CD4-positive, alpha-beta T cell treated with Interleukin-21 for 1 hour (primary cell): ENCODE results near the gene YPEL5.
"Not testable (repeated sequence)": the region's sequence is repeated elsewhere in the genome, so short reads cannot be mapped to it uniquely, and the experiment has no call there.

Experiments used
- DNase-seq: peaks from one replicate; pipeline ENCODE4 v3.0.0-alpha.2; 2020

Gene YPEL5

DNA sequence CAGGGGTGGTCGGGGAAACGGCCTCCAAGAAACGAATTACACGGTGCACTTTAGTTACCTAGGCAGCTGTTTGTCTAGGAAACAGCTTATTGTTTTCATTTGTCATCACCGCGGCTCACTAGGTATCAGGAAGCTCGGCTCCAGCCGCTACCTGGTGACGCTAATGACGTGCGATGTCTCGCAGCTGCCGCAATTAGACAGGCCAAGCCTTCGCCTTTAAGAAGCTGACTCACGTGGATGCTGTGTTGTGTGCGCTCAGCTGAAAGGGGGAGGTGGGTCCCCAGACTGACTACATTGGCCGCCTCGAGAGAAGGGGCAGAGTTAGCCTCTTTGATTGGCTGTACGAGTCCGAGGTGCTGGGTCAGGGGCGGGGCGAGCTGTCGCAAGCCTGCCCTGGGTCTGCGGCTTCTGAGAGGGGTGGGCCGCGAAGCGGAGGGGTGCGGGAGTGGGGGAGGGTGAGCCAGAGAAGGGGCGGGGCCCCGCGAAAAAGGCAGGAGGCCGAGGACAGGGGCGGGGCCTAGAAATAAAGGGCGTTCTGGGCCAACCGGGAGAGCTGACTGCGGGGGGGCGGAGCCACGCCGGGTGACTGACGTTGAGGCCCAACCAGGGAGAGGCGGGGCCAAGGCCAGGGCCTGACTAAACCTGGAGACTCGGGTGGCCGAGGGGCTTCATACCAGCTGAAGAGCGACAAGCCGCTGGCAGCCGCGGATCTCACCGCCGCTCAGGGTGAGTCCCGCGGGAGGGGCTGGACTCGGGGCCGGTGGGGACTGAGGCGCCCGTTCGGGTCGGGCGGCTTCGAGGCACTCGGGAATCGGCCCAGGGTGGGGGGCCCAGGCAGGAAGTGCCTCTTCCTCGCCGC is at the start of gene YPEL5:
Gene YPEL5, plus strand, starts transcription at position 671 of the 859 bp plus-strand sequence. CDS start 9,645 bp downstream, outside the sequence.
- peak; percentile 100 for DNase-seq

GRCh38 chr2:30098266-30099005 is 48.4 kb upstream of the YPEL5 start:
- DNase-seq = no peak

- not testable (repeated sequence) for DNase-seq
These were observed 47.4 kb upstream of the YPEL5 start for GRCh38 chr2:30099366-30099765.

DNA sequence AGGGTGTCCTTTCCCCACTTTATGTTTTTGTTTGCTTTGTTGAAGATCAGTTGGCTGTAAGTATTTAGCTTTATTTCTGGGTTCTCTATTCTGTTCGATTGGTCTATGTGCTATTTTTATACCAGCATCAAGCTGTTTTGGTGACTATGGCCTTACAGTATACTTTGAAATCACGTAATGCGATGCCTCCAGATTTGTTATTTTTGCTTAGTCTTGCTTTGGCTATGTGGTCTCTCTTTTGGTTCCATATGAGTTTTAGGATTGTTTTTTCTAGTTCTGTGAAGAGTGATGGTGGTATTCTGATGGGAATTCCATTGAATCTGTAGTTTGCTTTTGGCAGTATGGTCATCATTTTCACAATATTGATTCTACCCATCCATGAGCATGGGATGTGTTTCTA is 46.1 kb upstream of the YPEL5 start:
- DNase-seq = not testable (repeated sequence)

GRCh38 chr2:30104307-30104706 is 42.5 kb upstream of the YPEL5 start:
- DNase-seq = no peak

- no peak for DNase-seq
These were observed 41.3 kb upstream of the YPEL5 start for GRCh38 chr2:30105556-30105955.

DNA sequence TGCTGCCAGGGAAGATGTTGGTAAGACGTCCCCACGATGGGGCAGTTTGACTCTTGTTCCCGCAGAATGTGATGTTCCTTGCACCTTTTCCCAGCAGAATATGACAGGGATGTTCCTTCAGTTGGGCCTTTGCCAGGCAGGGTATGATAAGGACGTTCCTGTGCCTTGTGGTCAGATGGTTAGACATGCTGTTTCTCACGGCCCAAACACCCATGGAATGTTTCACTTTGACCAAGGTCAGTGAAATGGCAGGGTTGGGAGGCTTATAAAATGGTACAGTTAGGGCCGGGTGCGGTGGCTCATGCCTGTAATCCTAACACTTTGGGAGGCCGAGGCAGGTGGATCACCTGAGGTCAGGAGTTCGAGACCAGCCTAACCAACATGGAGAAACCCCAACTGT is 40.3 kb upstream of the YPEL5 start:
- DNase-seq = no peak

- DNase-seq = no peak
These were observed 38.6 kb upstream of the YPEL5 start for GRCh38 chr2:30108192-30108591.

- no peak for DNase-seq
These were observed 38.0 kb upstream of the YPEL5 start for GRCh38 chr2:30108851-30109250.

- no peak for DNase-seq
These were observed 37.0 kb upstream of the YPEL5 start for GRCh38 chr2:30109856-30110255.

DNA sequence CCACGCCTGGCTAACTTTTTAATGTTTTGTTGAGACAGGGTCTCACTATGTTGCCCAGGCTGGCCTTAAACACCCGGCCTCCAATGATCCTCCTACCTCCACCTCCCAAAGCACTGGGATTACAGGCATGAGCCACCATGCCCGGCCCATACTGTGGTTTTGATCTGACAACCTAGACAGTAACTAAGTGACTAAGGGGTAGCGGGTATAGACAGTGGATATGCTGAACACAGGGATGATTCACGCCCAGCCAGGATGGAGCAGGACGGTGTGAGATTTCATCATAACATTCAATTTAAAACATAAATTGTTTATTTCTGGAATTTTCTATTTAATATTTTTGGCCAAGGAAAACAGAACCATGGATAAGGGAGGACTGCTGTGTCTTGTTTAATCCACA is 36.0 kb upstream of the YPEL5 start:
- no peak for DNase-seq

DNA sequence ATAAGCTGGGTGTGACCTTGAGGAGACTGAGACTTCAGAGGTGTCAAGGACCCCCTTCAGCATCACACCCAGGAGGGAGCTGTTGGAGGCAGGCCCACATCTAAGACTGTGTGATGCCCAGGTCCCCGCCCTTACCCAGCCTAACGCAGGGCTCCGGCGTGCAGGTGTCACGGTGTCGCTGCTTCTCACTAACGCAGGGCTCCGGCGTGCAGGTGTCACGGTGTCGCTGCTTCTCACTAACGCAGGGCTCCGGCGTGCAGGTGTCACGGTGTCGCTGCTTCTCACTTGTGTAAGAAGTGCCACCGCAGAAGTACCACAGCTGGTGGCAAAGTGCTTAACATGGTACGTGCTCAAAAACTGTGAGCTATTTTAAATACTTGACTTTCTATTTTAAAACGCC is 35.6 kb upstream of the YPEL5 start:
- not testable (repeated sequence) for DNase-seq

GRCh38 chr2:30112561-30112960 is 34.2 kb upstream of the YPEL5 start:
- DNase-seq = no peak

DNA sequence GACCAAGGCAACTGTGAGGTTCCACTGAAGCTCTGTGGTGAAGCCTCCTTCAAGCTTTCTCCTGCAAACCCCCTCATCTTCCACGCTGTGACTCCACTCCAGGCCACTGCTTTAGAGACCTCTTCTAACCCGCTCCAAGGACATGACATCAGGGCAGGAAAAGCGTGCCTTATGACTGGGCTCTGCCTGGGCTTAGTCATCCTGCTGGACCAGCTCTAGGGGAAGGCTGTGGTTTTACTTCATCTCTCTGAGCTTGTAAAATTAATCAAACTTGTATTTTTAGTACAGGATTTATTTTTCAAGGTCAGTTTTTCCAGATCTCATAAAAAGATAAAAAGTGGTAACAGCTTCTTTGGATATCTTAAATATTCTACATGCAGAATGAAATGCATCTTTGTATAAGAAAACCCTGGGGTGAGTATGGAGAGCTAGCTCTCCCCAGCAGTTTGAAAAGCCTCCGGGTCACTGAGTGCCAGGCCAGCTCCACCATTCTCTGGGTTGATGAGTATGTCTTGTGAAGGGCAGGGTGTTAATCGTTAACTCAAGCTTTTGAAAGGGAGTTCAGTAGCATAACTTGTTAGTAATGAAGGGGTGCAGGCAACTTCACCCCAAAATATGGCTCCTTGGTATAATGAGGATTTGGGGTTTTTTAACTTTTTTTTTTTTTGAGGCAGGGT is 33.1 kb upstream of the YPEL5 start:
- no peak for DNase-seq

GRCh38 chr2:30115141-30115980 is 31.4 kb upstream of the YPEL5 start:
- DNase-seq = peak; percentile 66

DNA sequence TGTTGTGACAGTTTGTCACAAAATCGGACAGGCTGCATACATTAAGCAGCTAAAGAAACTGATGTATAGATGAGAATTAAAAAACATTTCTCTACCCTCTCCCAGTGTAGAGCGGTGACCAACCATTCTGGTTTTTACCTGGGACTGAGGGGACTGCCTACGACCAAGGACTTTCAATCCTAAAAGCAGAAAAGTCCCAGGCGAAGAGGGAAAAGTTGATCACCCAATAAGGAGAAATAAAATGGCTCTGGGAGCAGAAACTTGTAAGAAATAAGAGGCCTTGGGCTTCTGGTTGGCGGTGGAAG is 30.9 kb upstream of the YPEL5 start:
- DNase-seq = no peak

DNA sequence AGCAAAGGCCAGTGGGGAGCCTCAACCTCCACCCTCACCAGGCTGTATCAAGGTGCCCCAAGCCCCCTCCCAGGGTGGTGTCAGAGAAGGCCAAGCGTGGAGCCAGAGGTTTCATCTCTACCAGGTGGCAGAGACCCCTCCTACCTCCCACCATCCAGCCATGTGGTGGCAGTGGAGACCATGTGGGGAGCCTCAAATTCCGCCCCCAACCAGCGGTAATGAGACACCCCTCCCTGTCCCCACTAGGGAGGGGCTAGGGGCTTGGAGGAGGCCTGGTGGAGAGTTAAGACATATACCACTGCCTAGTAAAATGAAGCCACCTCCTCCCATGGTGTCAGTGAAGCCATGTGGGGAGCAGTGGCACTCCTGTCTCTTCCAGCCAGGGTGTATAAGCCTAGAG is 24.4 kb upstream of the YPEL5 start:
- DNase-seq = no peak

DNA sequence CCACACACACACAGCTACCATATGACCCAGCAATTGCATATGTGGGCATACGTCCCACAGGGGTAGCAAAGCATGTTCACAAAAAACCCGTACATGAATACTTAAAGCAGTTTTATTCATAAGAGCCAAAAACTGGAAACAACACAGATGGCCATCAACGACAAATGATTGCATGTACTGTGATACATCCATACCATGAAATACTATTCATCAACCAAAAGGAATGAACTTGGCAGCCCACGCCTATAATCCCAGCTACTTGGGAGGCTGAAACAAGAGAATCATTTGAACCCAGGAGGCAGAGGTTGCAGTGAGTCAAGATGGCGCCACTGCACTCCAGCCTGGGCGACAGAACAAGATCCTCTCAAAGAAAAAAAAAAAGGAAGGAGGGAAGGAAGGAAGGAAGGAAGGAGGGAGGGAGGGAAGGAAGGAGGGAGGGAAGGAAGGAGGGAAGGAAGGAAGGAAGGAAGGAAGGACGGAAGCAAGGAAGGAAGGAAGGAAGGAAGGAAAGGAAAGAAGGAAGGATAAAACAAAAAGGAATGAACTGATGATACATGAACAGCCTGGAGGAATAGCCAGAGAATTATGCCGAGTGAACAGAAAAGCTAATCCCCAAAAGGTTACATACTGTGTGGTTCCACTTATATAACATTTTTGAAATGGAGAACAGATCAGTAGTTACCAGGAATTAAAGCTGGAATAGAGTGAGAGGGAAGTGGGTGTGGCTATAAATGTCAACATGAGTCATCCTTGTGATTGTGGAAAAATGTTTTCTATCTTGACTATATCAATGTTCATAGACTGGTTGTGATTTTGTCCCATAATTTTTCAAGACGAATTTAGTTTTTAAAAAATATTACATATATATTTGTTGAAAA is 19.6 kb upstream of the YPEL5 start:
- DNase-seq = no peak

DNA sequence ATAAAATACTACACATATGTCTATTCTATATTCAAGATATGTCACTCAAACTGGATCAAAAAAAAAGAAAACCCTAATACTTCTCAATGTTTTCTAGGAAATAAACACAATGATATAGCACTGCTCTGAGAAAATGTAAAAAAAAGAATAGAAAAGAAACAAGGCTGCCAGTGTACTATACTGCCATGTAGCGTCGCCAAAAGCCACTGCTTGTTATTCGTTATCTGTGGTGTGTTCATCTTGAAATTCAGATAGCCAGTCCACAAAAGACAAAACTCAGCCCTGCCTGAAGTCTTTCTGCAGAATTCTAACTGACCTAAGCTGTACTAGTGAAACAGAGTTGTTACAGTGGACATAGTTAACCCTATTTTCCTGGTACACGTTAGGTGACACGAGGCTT is 12.2 kb upstream of the YPEL5 start:
- no peak for DNase-seq

DNA sequence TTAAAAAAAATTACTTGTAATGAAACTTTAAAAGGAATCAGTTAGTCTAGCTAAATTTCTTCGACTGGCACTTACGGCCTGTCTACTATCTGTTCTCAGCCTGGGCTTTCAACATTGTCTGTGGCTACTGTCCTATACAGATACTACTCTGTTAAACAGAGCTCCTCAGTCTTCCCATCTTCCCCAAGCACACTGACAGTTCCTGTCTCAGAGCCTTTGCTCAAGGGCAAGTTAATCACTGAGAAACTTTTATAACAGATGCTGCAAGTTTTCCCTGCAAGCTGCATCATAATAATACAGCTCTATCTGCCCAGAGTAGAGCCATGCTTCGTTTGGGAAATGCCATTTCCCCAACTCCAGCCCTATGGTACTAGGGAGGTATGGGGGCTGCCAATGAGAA is 11.3 kb upstream of the YPEL5 start:
- no peak for DNase-seq

DNA sequence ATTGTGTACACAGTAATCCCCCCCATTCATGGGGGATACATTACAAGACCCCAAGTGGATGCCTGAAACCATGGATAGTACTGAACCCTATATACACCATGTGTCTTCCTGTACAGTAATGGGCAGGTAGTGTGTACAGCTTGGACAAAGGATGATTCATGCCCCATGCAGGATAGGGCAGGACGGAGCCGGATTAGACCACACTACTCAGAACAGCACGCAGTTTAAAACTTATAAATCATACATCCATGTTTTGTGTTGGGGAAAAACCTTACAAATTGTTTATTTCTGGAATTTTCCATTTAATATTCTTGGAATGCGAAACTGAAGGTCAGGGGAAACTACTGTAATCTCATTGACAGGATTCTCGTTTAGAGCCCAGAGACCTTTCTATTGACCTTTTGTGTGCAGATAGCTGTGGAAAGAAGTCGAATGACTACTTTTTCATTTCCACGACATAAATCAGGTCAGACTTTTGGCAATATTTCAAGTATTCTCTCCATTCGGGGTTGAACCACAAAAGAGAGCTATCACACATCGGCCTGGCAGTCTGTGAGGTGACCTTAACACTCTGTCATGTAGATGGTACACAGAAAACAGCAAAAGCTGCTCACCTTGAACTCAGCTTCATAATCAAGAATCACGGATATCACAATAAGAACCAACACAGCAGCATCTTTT is 9.9 kb upstream of the YPEL5 start:
- DNase-seq = no peak
